Measurements from ENCODE around the gene ZNF438. TPM values are rescaled to one million over a fixed set of nuclear protein-coding genes. Genes with fewer than 3 reads are reported as not detected.

ZNF438 gene
- total and polyA plus RNA-seq, 2 of the 13 experiments (the other 11 are each of a cell fraction or from before 2014, with no cell fraction given) = 0.75 to 0.83 TPM

DNA sequence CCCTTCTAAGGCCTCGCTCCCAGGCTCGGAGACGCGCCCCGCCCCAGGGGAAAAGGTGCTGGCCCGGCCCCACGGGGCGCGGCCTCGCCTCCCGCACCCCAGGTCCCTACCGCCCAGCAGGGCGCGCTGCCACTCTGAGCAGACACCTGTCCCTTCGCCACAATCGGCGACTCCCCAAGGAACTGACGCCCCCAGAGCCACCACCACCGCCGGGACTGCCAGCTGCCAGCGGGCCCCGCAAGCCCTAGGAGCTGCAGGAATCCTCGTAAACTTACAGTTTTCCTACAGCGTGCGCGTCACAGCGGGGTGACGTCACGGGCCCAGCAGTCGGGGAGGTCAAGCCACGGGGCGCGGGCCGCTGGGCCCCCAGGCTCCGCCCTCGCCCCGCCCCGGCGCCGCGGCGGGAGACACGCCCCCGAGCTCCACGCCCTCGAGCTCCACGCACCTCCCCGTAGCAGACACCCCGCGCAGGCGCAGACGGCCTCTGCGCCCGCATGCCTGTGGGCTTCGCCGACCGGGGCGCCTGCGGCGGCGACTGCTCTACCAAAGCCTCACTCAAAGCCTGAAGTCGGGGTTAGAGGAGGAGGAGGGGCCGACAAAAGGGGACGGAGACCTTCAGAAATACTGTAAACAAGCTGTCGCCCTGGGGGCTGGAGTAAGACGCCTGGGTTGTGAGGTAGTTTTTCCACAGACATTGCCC, at the start of gene ZNF438 (continued):
- TF ChIP-seq, protein P1, sequence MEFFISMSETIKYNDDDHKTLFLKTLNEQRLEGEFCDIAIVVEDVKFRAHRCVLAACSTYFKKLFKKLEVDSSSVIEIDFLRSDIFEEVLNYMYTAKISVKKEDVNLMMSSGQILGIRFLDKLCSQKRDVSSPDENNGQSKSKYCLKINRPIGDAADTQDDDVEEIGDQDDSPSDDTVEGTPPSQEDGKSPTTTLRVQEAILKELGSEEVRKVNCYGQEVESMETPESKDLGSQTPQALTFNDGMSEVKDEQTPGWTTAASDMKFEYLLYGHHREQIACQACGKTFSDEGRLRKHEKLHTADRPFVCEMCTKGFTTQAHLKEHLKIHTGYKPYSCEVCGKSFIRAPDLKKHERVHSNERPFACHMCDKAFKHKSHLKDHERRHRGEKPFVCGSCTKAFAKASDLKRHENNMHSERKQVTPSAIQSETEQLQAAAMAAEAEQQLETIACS (CRISPR knock-in tag; IDR thresholded peaks at IDR 0.05) = no peak
- TF ChIP-seq ZMAT3 (CRISPR knock-in tag; conservative IDR thresholded peaks at IDR 0.05) (no peak; the same call in 1 of the 2 replicates), ZNF468 (CRISPR knock-in tag; IDR thresholded peaks at IDR 0.05) (0 out of 2 replicates have a peak, but pooled peaks have one; percentile 25), ZNF878 (CRISPR knock-in tag; IDR thresholded peaks at IDR 0.05) (peak; percentile 77; the same call in 1 of the 2 replicates), KAT7 (CRISPR knock-in tag; IDR thresholded peaks at IDR 0.05; ENCODE audit: borderline replicate concordance) (no peak), HIVEP1 (CRISPR knock-in tag; IDR thresholded peaks at IDR 0.05) (peak; percentile 34; the same call in 1 of the 2 replicates), HNRNPUL1 (IDR thresholded peaks at IDR 0.05; ENCODE audit: low read depth, low read length) (0 out of 2 replicates have a peak, but pooled peaks have one; percentile 42), CHD4 (IDR thresholded peaks at IDR 0.05; ENCODE audit: borderline replicate concordance, low read length) (no peak), POLR2AphosphoS5 (IDR thresholded peaks at IDR 0.05; ENCODE audit: low read depth, low read length) (0 out of 2 replicates have a peak, but pooled peaks have one; percentile 43), ZNF629 (CRISPR knock-in tag; conservative IDR thresholded peaks at IDR 0.05) (no peak), ZNF331 (CRISPR knock-in tag; IDR thresholded peaks at IDR 0.05) (no peak; the same call in 1 of the 2 replicates), ZNF563 (CRISPR knock-in tag; IDR thresholded peaks at IDR 0.05) (peak; percentile 92), POLR2A (IDR thresholded peaks at IDR 0.05; ENCODE audit: insufficient read depth in 1 of 2, low read depth in 2 of 2, low read length in 2 of 2) (peak in 1 of 2 experiments; percentile 52; a peak in 2 of 4 replicates), CEBPG (CRISPR knock-in tag; IDR thresholded peaks at IDR 0.05) (no peak; the same call in 1 of the 2 replicates), YEATS2 (CRISPR knock-in tag; IDR thresholded peaks at IDR 0.05; ENCODE audit: borderline replicate concordance) (no peak; the same call in 1 of the 2 replicates), RBFOX2 (IDR thresholded peaks at IDR 0.05; ENCODE audit: low read depth, low read length) (peak; percentile 81), NR2F1 (CRISPR knock-in tag; IDR thresholded peaks at IDR 0.05) (peak in 1 of 2 experiments; percentile 87; a peak in 2 of 4 replicates)
- TF ChIP-seq, protein P2, sequence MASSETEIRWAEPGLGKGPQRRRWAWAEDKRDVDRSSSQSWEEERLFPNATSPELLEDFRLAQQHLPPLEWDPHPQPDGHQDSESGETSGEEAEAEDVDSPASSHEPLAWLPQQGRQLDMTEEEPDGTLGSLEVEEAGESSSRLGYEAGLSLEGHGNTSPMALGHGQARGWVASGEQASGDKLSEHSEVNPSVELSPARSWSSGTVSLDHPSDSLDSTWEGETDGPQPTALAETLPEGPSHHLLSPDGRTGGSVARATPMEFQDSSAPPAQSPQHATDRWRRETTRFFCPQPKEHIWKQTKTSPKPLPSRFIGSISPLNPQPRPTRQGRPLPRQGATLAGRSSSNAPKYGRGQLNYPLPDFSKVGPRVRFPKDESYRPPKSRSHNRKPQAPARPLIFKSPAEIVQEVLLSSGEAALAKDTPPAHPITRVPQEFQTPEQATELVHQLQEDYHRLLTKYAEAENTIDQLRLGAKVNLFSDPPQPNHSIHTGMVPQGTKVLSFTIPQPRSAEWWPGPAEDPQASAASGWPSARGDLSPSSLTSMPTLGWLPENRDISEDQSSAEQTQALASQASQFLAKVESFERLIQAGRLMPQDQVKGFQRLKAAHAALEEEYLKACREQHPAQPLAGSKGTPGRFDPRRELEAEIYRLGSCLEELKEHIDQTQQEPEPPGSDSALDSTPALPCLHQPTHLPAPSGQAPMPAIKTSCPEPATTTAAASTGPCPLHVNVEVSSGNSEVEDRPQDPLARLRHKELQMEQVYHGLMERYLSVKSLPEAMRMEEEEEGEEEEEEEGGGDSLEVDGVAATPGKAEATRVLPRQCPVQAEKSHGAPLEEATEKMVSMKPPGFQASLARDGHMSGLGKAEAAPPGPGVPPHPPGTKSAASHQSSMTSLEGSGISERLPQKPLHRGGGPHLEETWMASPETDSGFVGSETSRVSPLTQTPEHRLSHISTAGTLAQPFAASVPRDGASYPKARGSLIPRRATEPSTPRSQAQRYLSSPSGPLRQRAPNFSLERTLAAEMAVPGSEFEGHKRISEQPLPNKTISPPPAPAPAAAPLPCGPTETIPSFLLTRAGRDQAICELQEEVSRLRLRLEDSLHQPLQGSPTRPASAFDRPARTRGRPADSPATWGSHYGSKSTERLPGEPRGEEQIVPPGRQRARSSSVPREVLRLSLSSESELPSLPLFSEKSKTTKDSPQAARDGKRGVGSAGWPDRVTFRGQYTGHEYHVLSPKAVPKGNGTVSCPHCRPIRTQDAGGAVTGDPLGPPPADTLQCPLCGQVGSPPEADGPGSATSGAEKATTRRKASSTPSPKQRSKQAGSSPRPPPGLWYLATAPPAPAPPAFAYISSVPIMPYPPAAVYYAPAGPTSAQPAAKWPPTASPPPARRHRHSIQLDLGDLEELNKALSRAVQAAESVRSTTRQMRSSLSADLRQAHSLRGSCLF (CRISPR knock-in tag; IDR thresholded peaks at IDR 0.05; ENCODE audit: borderline replicate concordance) = 0 out of 2 replicates have a peak, but pooled peaks have one; percentile 30
- TF ChIP-seq, protein P3, sequence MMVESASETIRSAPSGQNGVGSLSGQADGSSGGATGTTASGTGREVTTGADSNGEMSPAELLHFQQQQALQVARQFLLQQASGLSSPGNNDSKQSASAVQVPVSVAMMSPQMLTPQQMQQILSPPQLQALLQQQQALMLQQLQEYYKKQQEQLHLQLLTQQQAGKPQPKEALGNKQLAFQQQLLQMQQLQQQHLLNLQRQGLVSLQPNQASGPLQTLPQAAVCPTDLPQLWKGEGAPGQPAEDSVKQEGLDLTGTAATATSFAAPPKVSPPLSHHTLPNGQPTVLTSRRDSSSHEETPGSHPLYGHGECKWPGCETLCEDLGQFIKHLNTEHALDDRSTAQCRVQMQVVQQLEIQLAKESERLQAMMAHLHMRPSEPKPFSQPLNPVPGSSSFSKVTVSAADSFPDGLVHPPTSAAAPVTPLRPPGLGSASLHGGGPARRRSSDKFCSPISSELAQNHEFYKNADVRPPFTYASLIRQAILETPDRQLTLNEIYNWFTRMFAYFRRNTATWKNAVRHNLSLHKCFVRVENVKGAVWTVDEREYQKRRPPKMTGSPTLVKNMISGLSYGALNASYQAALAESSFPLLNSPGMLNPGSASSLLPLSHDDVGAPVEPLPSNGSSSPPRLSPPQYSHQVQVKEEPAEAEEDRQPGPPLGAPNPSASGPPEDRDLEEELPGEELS (CRISPR knock-in tag; IDR thresholded peaks at IDR 0.05) = 0 out of 2 replicates have a peak, but pooled peaks have one; percentile 5
- TF ChIP-seq, protein P4, sequence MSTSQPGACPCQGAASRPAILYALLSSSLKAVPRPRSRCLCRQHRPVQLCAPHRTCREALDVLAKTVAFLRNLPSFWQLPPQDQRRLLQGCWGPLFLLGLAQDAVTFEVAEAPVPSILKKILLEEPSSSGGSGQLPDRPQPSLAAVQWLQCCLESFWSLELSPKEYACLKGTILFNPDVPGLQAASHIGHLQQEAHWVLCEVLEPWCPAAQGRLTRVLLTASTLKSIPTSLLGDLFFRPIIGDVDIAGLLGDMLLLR (CRISPR knock-in tag; IDR thresholded peaks at IDR 0.05) = peak; percentile 73; the same call in 1 of the 2 replicates

Measured in HepG2 (cell line).